Psoas muscle (tissue), 8 donors: ENCODE measurements around the gene LONP2. TPM values are rescaled to one million over a fixed set of nuclear protein-coding genes. Genes with fewer than 3 reads are reported as not detected.

ENCODE experiments used
- ATAC-seq, 4 donors: fragments of 200-7000 bp; cut with Tn5 transposase; one replicate each; pipeline ENCODE4 v1.9.1; 2020; ENCODE audit warnings: moderate library complexity in 3 of 4, mild to moderate bottlenecking in 2 of 4
- DNase-seq, 2 donors: peaks; one replicate each; pipeline ENCODE4 v3.0.0-alpha.2; 2020
- H3K27ac ChIP-seq: fragments of 200-600 bp; one replicate; pipeline ENCODE4 v1.8.0; 2022
- H3K27me3 ChIP-seq, 3 donors: fragments of 200-600 bp in 1 of 3; one replicate each; pipeline versions ENCODE4 v1.6.1 to v1.8.0; 2013 to 2022; ENCODE audit warnings: low read length in 2 of 3, mild to moderate bottlenecking in 2 of 3, moderate library complexity in 1 of 3; ENCODE audit not compliant: insufficient read depth in 3 of 3
- H3K36me3 ChIP-seq, 2 donors: fragments of 200-600 bp in 1 of 2; one replicate each; pipeline versions ENCODE4 v1.6.1 to v1.8.0; 2013 to 2022; ENCODE audit warnings: low read depth in 1 of 2, mild to moderate bottlenecking in 1 of 2, moderate library complexity in 1 of 2; ENCODE audit not compliant: insufficient read depth in 1 of 2
- H3K4me1 ChIP-seq: fragments of 200-600 bp; one replicate; pipeline ENCODE4 v1.8.0; 2022
- H3K4me3 ChIP-seq: fragments of 200-600 bp; one replicate; pipeline ENCODE4 v1.8.0; 2022; ENCODE audit warnings: mild to moderate bottlenecking
- H3K9me3 ChIP-seq: fragments of 200-600 bp; one replicate; pipeline ENCODE4 v1.8.0; 2022
- WGBS, 3 donors: extraction: QIAGEN DNeasy Blood & Tissue Kit; methylation state at CpG; one replicate each; pipeline versions ENCODE4 v1.1.6 to v1.1.7; 2013; 5-methylcytosine and 5-hydroxymethylcytosine counted together
- intact Hi-C, 2 donors: fragments of 100-400 bp; cut with DNase I; formaldehyde crosslinking; loops; one replicate each; pipeline versions ENCODE4 v1.11.0 to v1.14.2; 2022
- long read RNA-seq, 2 donors: library from polyadenylated mRNA; unstranded; transcript quantifications; one replicate each; pipeline ENCODE4 v2.0.0, GENCODE V29; 2021
- polyA plus RNA-seq, 3 donors: library from polyadenylated mRNA; stranded (reverse); fragments of 200-250 nt; gene quantifications; one replicate each; pipeline ENCODE4 v1.2.3, GENCODE V29; 2013
- total RNA-seq, 4 donors: library from RNA; stranded (reverse); fragmentation: NEBNext Ultra II Directional in 2 of 4; extraction: Animal tissue kit (Norgen Biotek cat#: 25700) in 2 of 4; gene quantifications; one replicate each; pipeline versions ENCODE4 v1.2.1 to v1.2.4, GENCODE V29; 2021 to 2023
- TF ChIP-seq, protein P1 (sequence below): fragments of 200-600 bp; IDR thresholded peaks from one replicate; pipeline ENCODE4 v1.8.0; 2022; ENCODE audit warnings: antibody characterized with exemption
- donor health status: healthy with polysubstance abuse.
- donor health status: DM: no; HTN: no; CAD: no; lungs with moderate emphysema.
- donor health status: Bipolar disorder and iron deficiency.
- donor health status: healthy.
- donor health status: DM: yes; HTN: yes; CAD: no.
- donor health status: DM: no; HTN: no; CAD: no.
- donor health status: DM: no; HTN: no; CAD: no.
- donor health status: DM: yes; HTN: yes; CAD: no.

The LONP2 gene, protein sequence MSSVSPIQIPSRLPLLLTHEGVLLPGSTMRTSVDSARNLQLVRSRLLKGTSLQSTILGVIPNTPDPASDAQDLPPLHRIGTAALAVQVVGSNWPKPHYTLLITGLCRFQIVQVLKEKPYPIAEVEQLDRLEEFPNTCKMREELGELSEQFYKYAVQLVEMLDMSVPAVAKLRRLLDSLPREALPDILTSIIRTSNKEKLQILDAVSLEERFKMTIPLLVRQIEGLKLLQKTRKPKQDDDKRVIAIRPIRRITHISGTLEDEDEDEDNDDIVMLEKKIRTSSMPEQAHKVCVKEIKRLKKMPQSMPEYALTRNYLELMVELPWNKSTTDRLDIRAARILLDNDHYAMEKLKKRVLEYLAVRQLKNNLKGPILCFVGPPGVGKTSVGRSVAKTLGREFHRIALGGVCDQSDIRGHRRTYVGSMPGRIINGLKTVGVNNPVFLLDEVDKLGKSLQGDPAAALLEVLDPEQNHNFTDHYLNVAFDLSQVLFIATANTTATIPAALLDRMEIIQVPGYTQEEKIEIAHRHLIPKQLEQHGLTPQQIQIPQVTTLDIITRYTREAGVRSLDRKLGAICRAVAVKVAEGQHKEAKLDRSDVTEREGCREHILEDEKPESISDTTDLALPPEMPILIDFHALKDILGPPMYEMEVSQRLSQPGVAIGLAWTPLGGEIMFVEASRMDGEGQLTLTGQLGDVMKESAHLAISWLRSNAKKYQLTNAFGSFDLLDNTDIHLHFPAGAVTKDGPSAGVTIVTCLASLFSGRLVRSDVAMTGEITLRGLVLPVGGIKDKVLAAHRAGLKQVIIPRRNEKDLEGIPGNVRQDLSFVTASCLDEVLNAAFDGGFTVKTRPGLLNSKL
- total RNA-seq (10 to 100 TPM; 46.5 to 68.0 (median 59.3) TPM), polyA plus RNA-seq (10 to 100 TPM; 15.2 to 32.8 (median 16.4) TPM)
- long read RNA-seq, donor 1, full-length matches to known transcripts, result 68 of 87 reads
- long read RNA-seq, donor 1, partial matches to known transcripts, result 11 of 87 reads
- long read RNA-seq, donor 1, other reads (novel, unspliced or antisense), result 8 of 87 reads
- long read RNA-seq, donor 2, full-length matches to known transcripts, result 140 of 172 reads
- long read RNA-seq, donor 2, partial matches to known transcripts, result 18 of 172 reads
- long read RNA-seq, donor 2, other reads (novel, unspliced or antisense), result 14 of 172 reads

DNA sequence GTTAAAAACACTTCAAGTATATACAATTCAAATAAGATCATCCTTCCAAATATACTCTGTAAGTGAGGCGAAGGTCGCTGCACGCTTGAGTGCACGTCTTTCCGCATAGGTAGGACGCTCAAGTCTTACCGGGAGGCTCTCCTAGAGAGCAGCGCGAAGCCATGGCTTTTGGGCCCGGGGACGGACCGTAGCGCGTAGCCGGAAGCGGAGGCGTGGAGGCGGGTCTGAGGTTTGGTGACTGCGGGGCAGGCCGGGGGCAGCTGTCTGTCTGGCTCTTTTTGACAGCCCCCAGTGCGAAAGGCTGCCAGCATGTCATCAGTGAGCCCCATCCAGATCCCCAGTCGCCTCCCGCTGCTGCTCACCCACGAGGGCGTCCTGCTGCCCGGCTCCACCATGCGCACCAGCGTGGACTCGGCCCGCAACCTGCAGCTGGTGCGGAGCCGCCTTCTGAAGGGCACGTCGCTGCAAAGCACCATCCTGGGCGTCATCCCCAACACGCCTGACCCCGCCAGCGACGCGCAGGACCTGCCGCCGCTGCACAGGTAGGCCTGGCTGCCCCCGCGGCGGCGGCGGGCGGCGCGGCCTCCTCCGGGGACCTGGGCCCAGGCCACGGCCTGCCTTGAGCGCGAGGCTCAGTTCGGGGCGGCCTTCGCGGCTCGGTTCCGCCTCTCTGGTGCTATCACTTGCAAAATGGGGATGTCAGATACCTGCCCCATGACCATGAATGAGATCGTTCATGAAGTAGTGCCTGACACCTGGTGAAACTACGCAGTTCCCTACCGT is at the start of gene LONP2:
Gene LONP2 (plus strand): TSS at position 221 of the 783 bp plus-strand sequence. CDS start 89 bp downstream, at position 310.
- peaks cover 23% of the 10 kb centered on the region for H3K4me1 ChIP-seq
- no peaks in the 10 kb centered on the region for H3K9me3 ChIP-seq
- no peaks in the 10 kb centered on the region for H3K36me3 ChIP-seq
- H3K27ac ChIP-seq, result peak within 1 kb of the TSS; percentile 88
- ATAC-seq (peak; percentile 99 to 100 (median 100)), DNase-seq (peak; percentile 92 to 95)
- WGBS, 3 donors, result 0 to 1% (median 0%) methylated on average over 42 to 63 of the region's 63 CpGs
- peak within 1 kb of the TSS; percentile 87 for H3K4me3 ChIP-seq
- TF ChIP-seq, protein P1, sequence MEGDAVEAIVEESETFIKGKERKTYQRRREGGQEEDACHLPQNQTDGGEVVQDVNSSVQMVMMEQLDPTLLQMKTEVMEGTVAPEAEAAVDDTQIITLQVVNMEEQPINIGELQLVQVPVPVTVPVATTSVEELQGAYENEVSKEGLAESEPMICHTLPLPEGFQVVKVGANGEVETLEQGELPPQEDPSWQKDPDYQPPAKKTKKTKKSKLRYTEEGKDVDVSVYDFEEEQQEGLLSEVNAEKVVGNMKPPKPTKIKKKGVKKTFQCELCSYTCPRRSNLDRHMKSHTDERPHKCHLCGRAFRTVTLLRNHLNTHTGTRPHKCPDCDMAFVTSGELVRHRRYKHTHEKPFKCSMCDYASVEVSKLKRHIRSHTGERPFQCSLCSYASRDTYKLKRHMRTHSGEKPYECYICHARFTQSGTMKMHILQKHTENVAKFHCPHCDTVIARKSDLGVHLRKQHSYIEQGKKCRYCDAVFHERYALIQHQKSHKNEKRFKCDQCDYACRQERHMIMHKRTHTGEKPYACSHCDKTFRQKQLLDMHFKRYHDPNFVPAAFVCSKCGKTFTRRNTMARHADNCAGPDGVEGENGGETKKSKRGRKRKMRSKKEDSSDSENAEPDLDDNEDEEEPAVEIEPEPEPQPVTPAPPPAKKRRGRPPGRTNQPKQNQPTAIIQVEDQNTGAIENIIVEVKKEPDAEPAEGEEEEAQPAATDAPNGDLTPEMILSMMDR, result no peak
- intact Hi-C loops, result loop anchor here (10.0 kb wide), 1 partner anchor 381 kb away; no protein-coding TSS in a partner anchor
- H3K27me3 ChIP-seq, result no peaks in the 10 kb centered on the region

DNA sequence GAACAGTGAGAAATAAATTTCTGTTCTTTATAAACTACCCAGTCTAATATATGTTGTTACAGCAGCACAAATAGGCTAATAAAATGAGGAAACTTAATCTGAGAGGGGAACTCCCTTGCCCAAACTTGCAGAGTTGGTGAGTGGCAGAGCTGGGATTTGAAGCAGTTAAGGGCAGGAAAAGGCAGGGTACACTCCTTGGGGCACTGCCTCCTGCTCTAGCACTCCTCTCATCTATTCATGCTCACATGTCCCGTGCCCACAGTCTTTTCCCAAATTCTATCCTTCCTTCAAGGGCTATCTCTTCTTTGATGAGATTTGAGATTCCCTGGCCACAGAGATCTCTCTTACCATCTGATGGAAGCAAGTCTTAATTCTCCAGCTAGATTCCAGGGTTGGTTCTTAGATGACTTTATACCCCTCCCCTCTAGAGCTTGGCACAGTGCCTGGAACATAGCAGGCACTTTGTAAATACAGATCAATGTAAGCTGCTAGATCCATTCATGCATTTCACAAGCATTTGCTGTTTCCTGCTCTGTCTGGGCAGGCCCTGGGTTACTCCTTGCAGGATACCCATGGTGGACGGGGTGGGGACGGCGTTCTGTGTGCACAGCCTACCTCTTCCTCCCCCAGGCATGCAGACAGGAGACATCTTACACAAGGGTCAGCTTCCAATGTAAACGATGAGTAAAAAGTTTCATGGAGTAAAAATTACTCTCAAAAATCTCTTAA is 49.1 kb upstream of the LONP2 start:
- DNase-seq, result no peak
- Histone ChIP-seq H3K36me3 (no peaks in the 10 kb centered on the region), H3K27me3 (no peaks in the 10 kb centered on the region), H3K9me3 (no peaks in the 10 kb centered on the region), H3K4me3 (no peak overlapping the region), H3K4me1 (no peaks in the 10 kb centered on the region), H3K27ac (no peak overlapping the region)
- intact Hi-C loops, result no loop called here
- ATAC-seq, result no peak
- WGBS, 3 donors, result 37 to 39% (median 38%) methylated on average over 5 of the region's 5 CpGs
- TF ChIP-seq, protein P1, result no peak

DNA sequence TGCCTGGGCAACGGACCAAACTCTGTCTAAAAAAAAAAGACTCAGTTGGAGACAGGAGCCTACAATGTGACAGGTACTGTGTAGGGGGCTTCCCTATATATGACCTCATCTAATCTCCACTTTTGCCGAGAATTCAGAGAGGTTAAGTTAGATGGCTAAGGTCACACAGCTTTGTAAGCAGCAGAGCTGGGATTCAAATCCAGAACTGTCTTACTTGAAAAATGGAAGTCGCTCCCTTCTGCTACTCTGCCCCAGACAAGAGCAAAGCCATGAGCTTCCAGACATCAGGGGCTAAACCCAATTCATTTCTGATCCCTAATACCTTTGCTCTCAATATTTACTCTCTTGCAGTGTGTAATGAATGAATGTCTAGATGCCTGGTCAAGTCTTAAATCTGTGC is 46.8 kb upstream of the LONP2 start:
- ATAC-seq (no peak), DNase-seq (no peak)
- Histone ChIP-seq H3K27me3 (no peaks in the 10 kb centered on the region), H3K9me3 (no peaks in the 10 kb centered on the region), H3K4me3 (no peak overlapping the region), H3K27ac (no peak overlapping the region), H3K36me3 (no peaks in the 10 kb centered on the region), H3K4me1 (no peaks in the 10 kb centered on the region)
- TF ChIP-seq, protein P1, result no peak
- intact Hi-C loops, result no loop called here
- 82 to 87% (median 85%) methylated on average over 3 of the region's 3 CpGs for WGBS, 3 donors
